Heart left ventricle (tissue), 16 donors: ENCODE measurements around the gene NHLH1. TPM values are rescaled to one million over a fixed set of nuclear protein-coding genes. Genes with fewer than 3 reads are reported as not detected.

Experiments
- ATAC-seq, 4 donors: fragments of 200-7000 bp; cut with Tn5 transposase; one replicate each; pipeline ENCODE4 v1.9.1; 2020 to 2022; ENCODE audit warnings: moderate library complexity in 4 of 4, mild to moderate bottlenecking in 3 of 4, moderate number of reproducible peaks in 1 of 4
- DNase-seq, 5 donors: peaks; one replicate each; pipeline ENCODE4 v3.0.0-alpha.2; 2020
- H3K27ac ChIP-seq, 12 donors: fragments of 200-600 bp; sonication (generic) in 4 of 12; one replicate each; pipeline versions ENCODE4 v1.5.0 to v1.8.0; 2016 to 2022; ENCODE audit warnings: mild to moderate bottlenecking in 2 of 12
- H3K27me3 ChIP-seq, 9 donors: fragments of 200-600 bp; sonication (generic) in 2 of 9; one replicate each; pipeline versions ENCODE4 v1.5.1 to v1.8.0; 2016 to 2022; ENCODE audit warnings: mild to moderate bottlenecking in 3 of 9
- H3K36me3 ChIP-seq, 9 donors: fragments of 200-600 bp; sonication (generic) in 2 of 9; one replicate each; pipeline versions ENCODE4 v1.5.0 to v1.8.0; 2018 to 2022; ENCODE audit warnings: mild to moderate bottlenecking in 2 of 9
- H3K4me1 ChIP-seq, 12 donors: fragments of 200-600 bp; sonication (generic) in 4 of 12; one replicate each; pipeline versions ENCODE4 v1.5.0 to v1.8.0; 2016 to 2022; ENCODE audit warnings: mild to moderate bottlenecking in 3 of 12
- H3K4me3 ChIP-seq, 12 donors: fragments of 200-600 bp; sonication (generic) in 4 of 12; one replicate each; pipeline versions ENCODE4 v1.5.0 to v1.8.0; 2017 to 2022; ENCODE audit warnings: mild to moderate bottlenecking in 9 of 12, moderate library complexity in 4 of 12
- H3K9me3 ChIP-seq, 12 donors: fragments of 200-600 bp; sonication (generic) in 4 of 12; one replicate each; pipeline versions ENCODE4 v1.5.0 to v1.8.0; 2016 to 2022; ENCODE audit warnings: mild to moderate bottlenecking in 1 of 12
- POLR2A ChIP-seq, 2 donors: fragments of 450-650 bp; IDR thresholded peaks; one replicate each; pipeline ENCODE4 v1.6.1; 2017; ENCODE audit warnings: antibody characterized with exemption in 2 of 2, mild to moderate bottlenecking in 2 of 2, moderate library complexity in 2 of 2
- WGBS, 4 donors: extraction: QIAGEN DNeasy Blood & Tissue Kit in 2 of 4; methylation state at CpG; one replicate each; pipeline versions ENCODE4 v1.1.5 to v1.1.7; 2013 to 2018; 5-methylcytosine and 5-hydroxymethylcytosine counted together
- intact Hi-C, 10 donors: fragments of 100-400 bp; cut with DNase I; formaldehyde crosslinking; loops; one replicate each; pipeline versions ENCODE4 v1.11.1 to v1.14.2; 2022
- polyA plus RNA-seq, 2 donors: library from polyadenylated mRNA; stranded (reverse); fragments of 200-250 nt; gene quantifications; one replicate each; pipeline ENCODE4 v1.2.3, GENCODE V29; 2013
- total RNA-seq, 9 donors: library from RNA; depleted of rRNA in 2 of 9; stranded (reverse); fragments of >200 nt in 2 of 9; fragmentation: NEBNext Ultra II Directional in 3 of 9; extraction: Animal tissue kit (Norgen Biotek cat#: 25700) in 3 of 9; gene quantifications; one replicate each; pipeline versions ENCODE4 v1.1.0 to v1.2.4, GENCODE V29; 2016 to 2023
- TF ChIP-seq, protein P1 (sequence below), 12 donors: fragments of 200-600 bp; sonication (generic) in 4 of 12; IDR thresholded peaks; one replicate each; pipeline versions ENCODE4 v1.5.0 to v1.8.0; 2018 to 2022; ENCODE audit warnings: antibody characterized with exemption in 12 of 12, mild to moderate bottlenecking in 5 of 12
- donor health status: ischemic (EF 13 %, LVEDD 7.1; RV severe dilation, severe dysfunction).
- donor health status: healthy with polysubstance abuse.
- donor health status: DM: no; HTN: yes; CAD: no.
- donor health status: DM: no; HTN: no; CAD: no.
- donor health status: ischemic (EF 25% LVEDD 6.9; RV normal size, moderate dysfunction).
- donor health status: ischemic (EF 25% LVEDD 5.7; RV mildly dilated, moderate dysfunction).
- donor health status: healthy.
- donor health status: DM: yes; HTN: yes; CAD: no.
- donor health status: ischemic (EF 35%, LVEDD 5.7; RV mildly dilated, moderate dysfunction).
- donor health status: nonischemic (EF 11% LVEDD 7.7; RV severe dilation, severe dysfunction).
- donor health status: DM: yes; HTN: yes; CAD: no.
- donor health status: PGD.
- donor health status: ischemic (EF 29% LVEDD 5.4; RV normal size, mild dysfunction).
- donor health status: nonischemic (EF 23%, LVEDD 6.1; RV moderate dilation, normal function).

NHLH1 gene
- total and polyA plus RNA-seq, 11 donors, result 0.09 to 0.18 (median 0.14) TPM; not detected in 8

GRCh38 chr1:160363951-160364735 is 2.7 kb upstream of the NHLH1 start:
- 69 to 74% (median 72%) methylated on average over 12 of the region's 12 CpGs for WGBS, 4 donors
- DNase-seq, result no peak
- no peak for TF ChIP-seq POLR2A (IDR thresholded peaks at IDR 0.05)
- TF ChIP-seq, protein P1, sequence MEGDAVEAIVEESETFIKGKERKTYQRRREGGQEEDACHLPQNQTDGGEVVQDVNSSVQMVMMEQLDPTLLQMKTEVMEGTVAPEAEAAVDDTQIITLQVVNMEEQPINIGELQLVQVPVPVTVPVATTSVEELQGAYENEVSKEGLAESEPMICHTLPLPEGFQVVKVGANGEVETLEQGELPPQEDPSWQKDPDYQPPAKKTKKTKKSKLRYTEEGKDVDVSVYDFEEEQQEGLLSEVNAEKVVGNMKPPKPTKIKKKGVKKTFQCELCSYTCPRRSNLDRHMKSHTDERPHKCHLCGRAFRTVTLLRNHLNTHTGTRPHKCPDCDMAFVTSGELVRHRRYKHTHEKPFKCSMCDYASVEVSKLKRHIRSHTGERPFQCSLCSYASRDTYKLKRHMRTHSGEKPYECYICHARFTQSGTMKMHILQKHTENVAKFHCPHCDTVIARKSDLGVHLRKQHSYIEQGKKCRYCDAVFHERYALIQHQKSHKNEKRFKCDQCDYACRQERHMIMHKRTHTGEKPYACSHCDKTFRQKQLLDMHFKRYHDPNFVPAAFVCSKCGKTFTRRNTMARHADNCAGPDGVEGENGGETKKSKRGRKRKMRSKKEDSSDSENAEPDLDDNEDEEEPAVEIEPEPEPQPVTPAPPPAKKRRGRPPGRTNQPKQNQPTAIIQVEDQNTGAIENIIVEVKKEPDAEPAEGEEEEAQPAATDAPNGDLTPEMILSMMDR (IDR thresholded peaks at IDR 0.05), result no peak
- no peak for ATAC-seq
- Histone ChIP-seq H3K36me3 (peaks cover 0 to 23% (median 10%) of the 10 kb centered on the region in 9 donors), H3K27ac (no peak overlapping the region), H3K4me1 (no peaks in the 10 kb centered on the region), H3K9me3 (no peaks in the 10 kb centered on the region), H3K27me3 (peaks cover 0 to 4% (median 0%) of the 10 kb centered on the region in 9 donors), H3K4me3 (no peak overlapping the region)
- intact Hi-C loops, result no loop called here

GRCh38 chr1:160365325-160365724 is 1.5 kb upstream of the NHLH1 start:
- intact Hi-C loops, result no loop called here
- Histone ChIP-seq H3K36me3 (peaks cover 0 to 14% (median 0%) of the 10 kb centered on the region in 9 donors), H3K4me3 (no peak overlapping the region), H3K27ac (no peak overlapping the region), H3K9me3 (no peaks in the 10 kb centered on the region), H3K4me1 (no peaks in the 10 kb centered on the region), H3K27me3 (peaks cover 0 to 6% (median 0%) of the 10 kb centered on the region in 9 donors)
- ATAC-seq (no peak), DNase-seq (no peak)
- WGBS, 4 donors, result 91 to 100% (median 100%) methylated on average over 1 of the region's 1 CpG
- no peak for TF ChIP-seq POLR2A (IDR thresholded peaks at IDR 0.05)
- TF ChIP-seq, protein P1 (IDR thresholded peaks at IDR 0.05), result no peak

GRCh38 chr1:160367516-160367900 is 637 bp downstream of the NHLH1 start:
- H3K36me3 ChIP-seq, result no peaks in the 10 kb centered on the region
- H3K4me3 ChIP-seq, result no peak overlapping the region
- ATAC-seq (no peak), DNase-seq (no peak)
- peaks cover 0 to 13% (median 3%) of the 10 kb centered on the region in 9 donors for H3K27me3 ChIP-seq
- intact Hi-C loops, result no loop called here
- no peak overlapping the region for H3K27ac ChIP-seq
- no peaks in the 10 kb centered on the region for H3K9me3 ChIP-seq
- no peak for TF ChIP-seq POLR2A (IDR thresholded peaks at IDR 0.05)
- TF ChIP-seq, protein P1 (IDR thresholded peaks at IDR 0.05), result no peak
- WGBS, 4 donors, result 42 to 49% (median 44%) methylated on average over 4 of the region's 4 CpGs
- H3K4me1 ChIP-seq, result no peaks in the 10 kb centered on the region

GRCh38 chr1:160367934-160368923 is 1.4 kb downstream of the NHLH1 start:
- DNase-seq, result no peak
- ATAC-seq, result no peak
- Histone ChIP-seq H3K27ac (no peak overlapping the region), H3K4me3 (no peak overlapping the region), H3K4me1 (no peaks in the 10 kb centered on the region), H3K9me3 (no peaks in the 10 kb centered on the region), H3K27me3 (peaks cover 0 to 13% (median 3%) of the 10 kb centered on the region in 9 donors), H3K36me3 (no peaks in the 10 kb centered on the region)
- 61 to 81% (median 76%) methylated on average over 4 of the region's 4 CpGs for WGBS, 4 donors
- no peak for TF ChIP-seq POLR2A (IDR thresholded peaks at IDR 0.05)
- TF ChIP-seq, protein P1 (IDR thresholded peaks at IDR 0.05), result no peak
- intact Hi-C loops, result no loop called here
